Measurements from ENCODE around the gene SH3BP2. TPM values are rescaled to one million over a fixed set of nuclear protein-coding genes. Genes with fewer than 3 reads are reported as not detected.

Gene SH3BP2
- total and polyA plus RNA-seq, 12 donors, result 10.4 to 47.7 (median 16.4) TPM

- Histone ChIP-seq H3K9me3 (no peaks in the 10 kb centered on the region), H3K27me3 (no peaks in the 10 kb centered on the region), H3K36me3 (peaks cover 0 to 75% (median 28%) of the 10 kb centered on the region in 9 donors), H3K4me3 (no peak overlapping the region), H3K4me1 (peaks cover 0 to 34% (median 18%) of the 10 kb centered on the region in 9 donors), H3K27ac (peak overlapping the region in 5 of 10 donors; percentile 8 to 80 (median 30))
- DNase-seq (no peak), ATAC-seq (no peak)
- TF ChIP-seq CTCF (IDR thresholded peaks at IDR 0.05), result no peak
- intact Hi-C loops (cut with DNase I), result no loop called here
- 93 to 96% methylated on average over 5 of the region's 5 CpGs for WGBS, 2 donors
Measured at GRCh38 chr4:2745516-2745915, 47.4 kb upstream of the SH3BP2 start.

GRCh38 chr4:2745981-2746806 is 46.7 kb upstream of the SH3BP2 start:
- Histone ChIP-seq H3K36me3 (peaks cover 0 to 71% (median 28%) of the 10 kb centered on the region in 9 donors), H3K4me1 (peaks cover 2 to 36% (median 25%) of the 10 kb centered on the region in 9 donors), H3K4me3 (no peak overlapping the region), H3K27me3 (no peaks in the 10 kb centered on the region), H3K9me3 (no peaks in the 10 kb centered on the region), H3K27ac (peak overlapping the region in 9 of 10 donors; percentile 8 to 80 (median 33))
- TF ChIP-seq CTCF (IDR thresholded peaks at IDR 0.05), result no peak
- ATAC-seq (peak; percentile 65 to 86 (median 76)), DNase-seq (peak; percentile 54 to 62)
- 64 to 72% methylated on average over 21 of the region's 21 CpGs for WGBS, 2 donors
- intact Hi-C loops (cut with DNase I), result no loop called here

- H3K27me3 ChIP-seq, result no peaks in the 10 kb centered on the region
- peaks cover 0 to 63% (median 28%) of the 10 kb centered on the region in 9 donors for H3K36me3 ChIP-seq
- H3K4me1 ChIP-seq, result peaks cover 2 to 39% (median 32%) of the 10 kb centered on the region in 9 donors
- H3K27ac ChIP-seq, result peak overlapping the region in 7 of 10 donors; percentile 1 to 80 (median 33)
- no peak overlapping the region for H3K4me3 ChIP-seq
- no peak for TF ChIP-seq CTCF (IDR thresholded peaks at IDR 0.05)
- 83 to 84% methylated on average over 16 of the region's 16 CpGs for WGBS, 2 donors
- intact Hi-C loops (cut with DNase I), result no loop called here
- DNase-seq (no peak), ATAC-seq (no peak)
- H3K9me3 ChIP-seq, result no peaks in the 10 kb centered on the region
Measured at GRCh38 chr4:2746891-2747695, 45.8 kb upstream of the SH3BP2 start.

Data from heart right ventricle (tissue), 16 donors.